Esophagus squamous epithelium (tissue), 4 donors: ENCODE results near the gene TUBB6.

Experiments
- CTCF ChIP-seq, 6 experiments: fragments of 450-650 bp in 4 of 6; fragments of 200-600 bp in 2 of 6; sonication (generic) in 2 of 6; IDR thresholded peaks; one replicate each; pipeline ENCODE4 v1.5.1; 2016 to 2019; ENCODE audit warnings: antibody characterized with exemption in 6 of 6, mild to moderate bottlenecking in 4 of 6, moderate library complexity in 4 of 6
- POLR2A ChIP-seq, 4 donors: fragments of 450-650 bp; IDR thresholded peaks; one replicate each; pipeline ENCODE4 v1.6.1; 2017; ENCODE audit warnings: antibody characterized with exemption in 4 of 4, mild to moderate bottlenecking in 4 of 4, moderate library complexity in 3 of 4

- TF ChIP-seq POLR2A (IDR thresholded peaks at IDR 0.05), result peak in 2 of 4 donors; percentile 45 to 58
- TF ChIP-seq CTCF (IDR thresholded peaks at IDR 0.05), result peak in 1 of 6 experiments; percentile 0
Measured at GRCh38 chr18:12287684-12288402, 20.2 kb upstream of the TUBB6 start.
